HCT116 (cell line): ENCODE measurements around the gene ZNF804B.

Experiments used
- CTCF ChIP-seq, 3 experiments: fragments of 200-600 bp in 1 of 3; sonication (generic) in 1 of 3; IDR thresholded peaks in 2 of 3; conservative IDR thresholded peaks in 1 of 3; 2 replicates each; pipeline ENCODE4 v1.5.1; 2012 to 2017; ENCODE audit warnings: low read depth in 2 of 3, low read length in 2 of 3, antibody characterized with exemption in 1 of 3, borderline replicate concordance in 1 of 3, control low read depth in 1 of 3, mild to moderate bottlenecking in 1 of 3, mixed read lengths in 1 of 3, mixed run types in 1 of 3, moderate library complexity in 1 of 3; ENCODE audit not compliant: insufficient read depth in 1 of 3
- EZH2 ChIP-seq: fragments of 200-600 bp; sonication (generic); IDR thresholded peaks from 2 replicates; pipeline ENCODE4 v1.6.1; 2017; ENCODE audit warnings: antibody characterized with exemption, mixed run types
- EZH2phosphoT487 ChIP-seq: fragments of 200-600 bp; IDR thresholded peaks from 2 replicates; pipeline ENCODE4 v1.6.1; 2018; ENCODE audit warnings: antibody characterized with exemption, borderline replicate concordance
- FOSL1 ChIP-seq: IDR thresholded peaks from 2 replicates; pipeline ENCODE4 v1.6.1; 2012; ENCODE audit warnings: low read depth
- POLR2A ChIP-seq: IDR thresholded peaks from 2 replicates; pipeline ENCODE4 v1.7.0; 2011; ENCODE audit warnings: borderline replicate concordance; ENCODE audit not compliant: insufficient read depth, insufficient read length; ENCODE audit errors: extremely low read depth
- SP1 ChIP-seq: IDR thresholded peaks from 2 replicates; pipeline ENCODE4 v1.6.1; 2012; ENCODE audit warnings: low read depth
- SRF ChIP-seq: IDR thresholded peaks from 2 replicates; pipeline ENCODE4 v1.6.1; 2012; ENCODE audit warnings: low read depth
- YY1 ChIP-seq: IDR thresholded peaks from 2 replicates; pipeline ENCODE4 v1.6.1; 2011; ENCODE audit warnings: low read length, low read depth, moderate library complexity, mild to moderate bottlenecking; ENCODE audit not compliant: insufficient replicate concordance; ENCODE audit errors: extremely low read depth
- ZNF274 ChIP-seq: fragments of 200-500 bp; sonication (Bioruptor generic); IDR thresholded peaks from 2 replicates; pipeline ENCODE4 v1.6.1; 2014; ENCODE audit warnings: mild to moderate bottlenecking, low read depth, low read length, inconsistent platforms
- TF ChIP-seq, protein P1 (sequence below): IDR thresholded peaks from 2 replicates; pipeline ENCODE4 v1.6.1; 2011; ENCODE audit warnings: mild to moderate bottlenecking, low read length, moderate library complexity; ENCODE audit not compliant: insufficient replicate concordance; ENCODE audit errors: extremely low read depth

GRCh38 chr7:89023206-89023605 lies 263.7 kb downstream of the ZNF804B start:
- TF ChIP-seq ZNF274 (no peak), POLR2A (no peak), CTCF (IDR thresholded peaks at IDR 0.05 in 2 of 3, conservative IDR thresholded peaks at IDR 0.05 in 1 of 3; ENCODE audit: borderline replicate concordance in 1 of 3, insufficient read depth in 1 of 3, low read depth in 2 of 3, low read length in 2 of 3) (no peak), EZH2phosphoT487 (no peak), SRF (no peak), EZH2 (no peak), FOSL1 (no peak), SP1 (no peak), YY1 (no peak)
- TF ChIP-seq, protein P1, sequence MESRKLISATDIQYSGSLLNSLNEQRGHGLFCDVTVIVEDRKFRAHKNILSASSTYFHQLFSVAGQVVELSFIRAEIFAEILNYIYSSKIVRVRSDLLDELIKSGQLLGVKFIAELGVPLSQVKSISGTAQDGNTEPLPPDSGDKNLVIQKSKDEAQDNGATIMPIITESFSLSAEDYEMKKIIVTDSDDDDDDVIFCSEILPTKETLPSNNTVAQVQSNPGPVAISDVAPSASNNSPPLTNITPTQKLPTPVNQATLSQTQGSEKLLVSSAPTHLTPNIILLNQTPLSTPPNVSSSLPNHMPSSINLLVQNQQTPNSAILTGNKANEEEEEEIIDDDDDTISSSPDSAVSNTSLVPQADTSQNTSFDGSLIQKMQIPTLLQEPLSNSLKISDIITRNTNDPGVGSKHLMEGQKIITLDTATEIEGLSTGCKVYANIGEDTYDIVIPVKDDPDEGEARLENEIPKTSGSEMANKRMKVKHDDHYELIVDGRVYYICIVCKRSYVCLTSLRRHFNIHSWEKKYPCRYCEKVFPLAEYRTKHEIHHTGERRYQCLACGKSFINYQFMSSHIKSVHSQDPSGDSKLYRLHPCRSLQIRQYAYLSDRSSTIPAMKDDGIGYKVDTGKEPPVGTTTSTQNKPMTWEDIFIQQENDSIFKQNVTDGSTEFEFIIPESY, result no peak
